Measurements from ENCODE around the gene RIOX2.

The RIOX2 gene

DNA sequence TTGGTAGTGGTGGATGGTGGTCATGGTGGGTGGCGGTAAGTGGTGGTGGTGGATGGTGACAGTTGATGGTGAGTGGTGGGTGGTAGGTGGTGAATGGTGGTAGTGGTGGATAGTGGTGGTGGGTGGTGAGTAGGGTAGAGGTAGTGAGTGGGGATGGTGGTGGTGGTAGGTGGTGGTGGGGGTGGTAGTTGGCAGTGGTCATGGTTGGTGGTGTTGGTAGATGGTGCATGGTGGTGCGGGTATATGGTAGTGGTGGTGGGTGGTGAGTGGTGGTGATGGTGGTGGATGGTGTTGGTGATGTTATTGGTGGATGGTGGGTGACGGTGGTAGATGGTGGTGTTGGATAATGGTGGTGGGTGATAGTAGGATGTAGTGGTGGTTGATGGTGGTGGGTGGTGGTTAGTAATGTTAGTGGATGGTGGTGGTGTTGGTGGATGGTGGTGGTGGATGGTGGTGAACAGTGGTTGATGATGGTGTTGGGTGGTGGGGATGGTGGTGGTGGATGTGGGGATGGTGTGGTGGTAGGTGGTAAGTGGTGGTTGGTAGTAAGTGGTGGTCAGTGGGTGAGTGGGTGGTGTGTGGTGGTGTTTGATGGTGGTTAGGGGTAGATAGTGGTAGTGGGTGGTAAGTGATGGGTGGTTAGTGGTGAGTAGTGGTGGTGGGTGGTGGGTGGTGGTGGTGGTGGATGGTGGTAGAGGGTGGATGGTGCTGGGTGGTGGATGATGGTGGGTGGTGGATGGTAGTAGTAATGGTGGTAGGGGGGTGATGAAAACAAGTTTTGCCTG lies 16.7 kb upstream of the RIOX2 start:
- no peak for DNase-seq

DNA sequence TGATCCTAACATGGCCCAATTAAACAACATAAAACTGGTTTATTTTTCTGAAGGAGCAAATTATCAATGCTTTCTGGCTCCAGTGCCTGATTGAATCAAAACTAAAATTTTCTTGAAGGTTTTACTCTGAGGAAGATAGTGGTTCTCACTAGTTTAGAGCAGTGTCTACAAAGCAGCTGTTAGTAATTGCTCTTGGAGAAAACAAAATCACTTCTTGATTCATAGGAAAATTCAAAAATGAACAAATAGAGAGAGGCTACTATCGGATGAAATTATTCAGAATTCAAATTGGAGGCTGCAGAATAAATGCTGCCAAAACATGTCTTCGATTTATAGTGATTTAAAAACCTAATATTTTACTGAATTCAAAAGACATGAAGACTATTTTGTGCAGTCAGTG lies 15.1 kb upstream of the RIOX2 start:
- DNase-seq = no peak

DNA sequence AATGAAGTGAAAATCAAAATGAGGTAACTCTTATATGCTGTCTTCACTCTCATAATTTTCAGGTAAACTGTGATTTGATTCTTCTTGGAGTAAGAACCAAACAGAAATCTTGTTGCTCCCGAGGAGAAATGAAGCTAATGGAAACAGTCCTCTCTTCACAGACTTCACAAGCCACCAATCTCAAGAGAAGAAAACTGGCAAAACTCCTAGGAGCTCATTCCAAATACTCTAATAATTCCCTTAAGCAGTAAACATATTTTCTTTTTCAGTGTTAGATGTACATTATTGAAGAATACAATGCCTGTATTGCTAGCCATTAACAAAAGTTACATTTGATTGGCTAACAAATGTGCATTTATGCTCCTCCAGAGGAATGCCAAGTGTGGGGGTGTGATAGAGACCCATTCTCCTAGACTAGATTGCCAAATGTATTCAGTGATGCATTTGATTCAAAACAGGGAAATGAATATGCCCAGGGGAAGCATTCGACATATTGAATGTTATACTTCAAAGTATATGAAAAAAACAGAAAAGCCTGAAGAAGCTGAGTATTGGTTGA lies 11.8 kb upstream of the RIOX2 start:
- no peak for DNase-seq

DNA sequence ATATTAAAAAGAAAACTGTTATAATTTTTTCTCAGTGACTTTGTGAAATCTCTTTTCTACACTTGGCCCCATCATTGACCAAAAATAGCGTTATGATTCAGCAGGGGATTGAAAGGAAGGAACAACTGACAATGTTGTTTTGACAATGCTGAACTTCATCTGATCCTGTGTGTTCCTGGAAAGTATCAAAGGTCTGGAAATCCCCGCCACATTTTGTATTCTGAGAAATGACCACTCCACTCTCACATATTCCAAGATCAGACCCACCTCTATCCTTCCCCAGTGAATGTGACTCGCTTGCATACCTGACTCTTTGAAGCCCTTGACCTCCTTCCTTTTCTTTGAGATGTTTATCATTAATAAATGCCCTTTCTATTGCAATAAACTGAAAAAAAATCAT lies 9.7 kb upstream of the RIOX2 start:
- no peak for DNase-seq

DNA sequence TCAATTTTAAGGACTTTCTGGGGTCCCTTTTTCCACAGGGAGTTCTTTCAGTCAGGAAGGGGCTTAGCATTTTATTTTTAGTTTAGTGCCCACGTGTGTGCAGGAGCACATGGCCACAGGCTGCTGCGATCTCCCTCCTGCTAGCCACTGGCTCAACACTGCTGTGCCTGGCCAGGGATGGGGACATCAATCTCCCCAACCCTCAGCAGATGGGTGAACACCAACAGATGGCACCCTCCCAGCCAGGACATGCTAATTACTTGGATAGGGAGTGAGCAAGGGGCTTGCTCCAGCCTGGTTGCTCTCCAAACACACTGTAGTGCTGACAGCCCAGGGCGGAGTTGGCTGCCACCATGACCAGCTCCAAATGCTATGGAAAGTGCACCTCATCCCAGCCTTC lies 7.4 kb upstream of the RIOX2 start:
- no peak for DNase-seq

DNA sequence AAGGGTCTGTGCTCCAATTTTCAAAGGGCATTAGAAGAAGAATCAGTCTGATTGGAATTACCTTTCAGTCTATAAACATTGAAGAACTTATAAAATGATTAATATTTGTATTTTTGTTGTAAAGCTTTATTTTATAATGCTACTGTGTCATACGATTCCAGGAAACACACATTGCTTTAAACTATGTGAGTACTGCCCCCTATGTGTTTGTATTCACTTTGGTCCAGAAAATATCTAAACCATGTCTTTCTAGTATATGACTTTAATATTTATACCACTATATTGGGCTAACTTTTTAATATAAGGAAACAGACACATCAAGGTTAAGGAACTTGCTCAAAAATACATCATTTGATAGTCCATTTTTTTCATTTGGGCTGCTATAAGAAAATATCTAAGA lies 3.2 kb upstream of the RIOX2 start:
- no peak for DNase-seq

DNA sequence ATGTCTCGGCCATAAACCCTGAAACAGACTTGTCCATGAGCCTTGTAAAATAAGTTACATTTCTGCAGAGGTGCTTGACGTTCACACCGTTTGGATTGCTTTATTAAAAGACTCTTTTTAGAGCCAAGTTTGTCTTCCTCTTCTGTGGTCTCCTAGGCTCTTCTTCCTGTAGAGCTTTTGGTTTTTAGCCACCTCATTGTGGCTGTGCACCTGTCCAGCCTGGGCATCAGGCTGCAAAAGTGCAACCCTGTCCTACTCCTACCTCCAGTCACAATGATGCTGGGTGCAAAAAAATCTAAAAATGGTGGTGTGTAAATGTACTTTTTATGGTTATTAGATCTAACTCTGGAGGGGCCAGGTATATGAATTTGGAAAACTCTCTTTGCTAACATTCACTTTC lies 2.8 kb upstream of the RIOX2 start:
- DNase-seq = peak; percentile 15

DNA sequence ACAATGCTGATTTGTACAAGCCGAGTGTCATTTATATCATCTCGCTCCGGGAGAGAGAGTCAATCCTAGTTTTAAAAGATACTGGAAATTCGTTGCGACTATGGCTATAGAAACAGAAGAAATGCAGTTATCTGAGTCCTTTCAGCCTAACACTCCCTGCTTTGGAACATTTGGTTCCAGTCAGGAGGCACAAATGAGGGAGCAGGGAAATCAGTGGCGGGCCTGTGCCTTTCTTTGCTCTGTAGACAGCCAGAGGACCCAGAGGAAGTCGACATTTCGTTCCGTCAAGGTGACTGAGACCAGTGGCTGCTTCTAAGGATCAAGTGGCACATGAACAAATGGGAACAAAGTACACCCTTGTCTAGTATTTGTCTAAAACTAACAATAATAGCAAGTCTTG lies 745 bp upstream of the RIOX2 start:
- DNase-seq = no peak

DNA sequence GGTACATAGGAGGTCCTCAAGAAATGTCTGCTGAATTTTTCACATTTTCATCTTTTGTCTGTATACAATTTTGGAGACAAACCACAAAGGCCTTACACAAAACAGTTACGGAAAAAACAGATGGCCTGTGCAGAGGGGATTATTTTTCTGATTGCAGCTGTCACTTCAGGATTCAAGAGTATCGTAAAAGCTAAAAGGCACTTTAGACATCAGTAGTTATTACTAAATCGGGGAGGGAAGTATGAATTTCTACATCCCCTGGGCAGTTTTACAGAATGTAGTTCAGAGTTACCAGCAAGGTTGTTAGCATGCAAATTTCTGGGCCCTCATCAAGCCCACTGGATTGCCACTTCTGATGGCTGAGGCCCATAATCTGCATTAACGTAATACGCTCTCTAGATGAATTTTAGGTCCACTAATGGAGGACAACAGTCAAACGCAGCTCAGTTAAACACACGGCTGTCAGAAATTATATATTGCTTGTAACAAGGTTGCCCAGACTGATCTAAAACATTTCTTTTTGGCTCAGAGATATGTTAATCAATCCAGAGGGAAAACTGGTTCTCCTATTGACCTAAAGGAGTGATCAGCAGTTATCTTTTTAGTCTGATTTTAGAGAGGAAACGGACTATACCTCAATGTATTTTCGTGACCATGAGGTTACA lies 1.1 kb downstream of the RIOX2 start:
- no peak for DNase-seq

DNA sequence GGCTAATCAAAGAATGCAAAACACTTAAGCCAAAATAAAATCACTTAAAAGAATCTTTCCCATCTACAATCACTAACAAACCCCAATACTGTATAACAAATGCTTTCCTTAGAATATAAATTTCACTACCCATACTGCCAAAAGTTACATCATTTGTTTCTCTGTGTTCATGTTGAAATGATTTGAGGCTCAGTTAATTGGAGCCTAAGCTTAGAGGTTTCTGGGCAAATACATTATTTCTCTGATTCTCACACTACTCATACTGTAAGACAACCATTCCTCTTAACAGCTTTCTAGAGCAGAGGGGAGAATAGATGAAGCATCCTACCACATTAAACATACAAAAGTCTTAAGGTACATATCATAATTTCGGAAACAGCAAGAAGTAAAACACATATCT lies 2.1 kb downstream of the RIOX2 start:
- DNase-seq = no peak

DNA sequence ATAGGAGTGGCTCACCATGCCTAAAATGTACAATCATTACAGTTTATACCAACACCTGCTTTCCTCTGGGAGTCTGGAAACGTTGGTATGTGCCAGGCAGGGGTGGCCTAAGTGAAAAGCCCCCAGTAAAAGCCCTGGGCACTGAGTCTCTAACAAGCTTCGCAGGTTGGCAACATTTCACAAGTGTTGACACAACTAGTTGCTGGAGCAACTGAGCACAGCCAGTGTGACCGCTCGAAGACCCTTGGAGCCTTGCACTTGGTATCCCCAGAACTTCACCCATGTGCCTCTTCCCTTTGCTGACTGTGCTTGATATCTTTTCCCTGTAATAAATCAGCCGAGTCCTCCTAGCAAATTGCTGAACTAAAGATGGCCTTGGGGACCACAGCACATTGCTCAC lies 2.7 kb downstream of the RIOX2 start:
- no peak for DNase-seq

DNA sequence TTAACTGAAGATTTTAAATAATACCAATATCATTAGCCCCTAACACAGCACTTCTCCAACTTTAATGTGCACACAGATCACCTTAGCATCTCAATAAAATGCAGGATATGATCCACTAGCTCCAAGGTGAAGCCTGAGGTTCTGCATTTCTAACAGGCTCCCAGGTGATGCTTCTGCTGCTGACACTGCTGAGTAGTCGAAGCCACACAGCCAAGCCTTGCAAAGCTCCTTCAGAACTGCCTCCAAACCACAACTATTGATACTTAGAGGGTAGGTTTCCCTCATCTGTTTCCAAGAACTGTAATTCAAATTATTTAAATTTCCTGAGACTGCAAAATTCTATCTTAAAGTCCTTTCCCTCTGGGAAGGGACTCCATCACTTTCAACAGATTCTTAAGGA lies 3.9 kb downstream of the RIOX2 start:
- no peak for DNase-seq

DNA sequence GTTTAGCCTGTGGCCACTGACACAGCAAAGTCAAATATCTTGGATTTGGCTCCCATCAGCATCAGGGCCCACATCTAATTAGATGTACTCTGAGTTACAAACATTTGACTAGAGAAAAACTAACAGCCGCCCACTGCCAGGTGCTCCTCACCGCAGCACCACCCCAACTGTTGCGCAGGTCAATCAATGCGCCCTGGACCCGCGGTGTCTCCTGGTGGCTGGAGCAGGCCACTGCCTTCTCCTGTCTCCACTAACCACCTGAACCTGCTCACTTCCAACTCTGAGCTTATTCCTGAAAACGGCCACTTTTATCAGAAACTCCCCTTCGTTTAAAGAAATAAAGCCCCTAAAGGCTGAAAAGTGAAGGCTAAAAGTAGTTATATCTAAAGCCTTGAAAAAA lies 4.3 kb downstream of the RIOX2 start:
- no peak for DNase-seq

DNA sequence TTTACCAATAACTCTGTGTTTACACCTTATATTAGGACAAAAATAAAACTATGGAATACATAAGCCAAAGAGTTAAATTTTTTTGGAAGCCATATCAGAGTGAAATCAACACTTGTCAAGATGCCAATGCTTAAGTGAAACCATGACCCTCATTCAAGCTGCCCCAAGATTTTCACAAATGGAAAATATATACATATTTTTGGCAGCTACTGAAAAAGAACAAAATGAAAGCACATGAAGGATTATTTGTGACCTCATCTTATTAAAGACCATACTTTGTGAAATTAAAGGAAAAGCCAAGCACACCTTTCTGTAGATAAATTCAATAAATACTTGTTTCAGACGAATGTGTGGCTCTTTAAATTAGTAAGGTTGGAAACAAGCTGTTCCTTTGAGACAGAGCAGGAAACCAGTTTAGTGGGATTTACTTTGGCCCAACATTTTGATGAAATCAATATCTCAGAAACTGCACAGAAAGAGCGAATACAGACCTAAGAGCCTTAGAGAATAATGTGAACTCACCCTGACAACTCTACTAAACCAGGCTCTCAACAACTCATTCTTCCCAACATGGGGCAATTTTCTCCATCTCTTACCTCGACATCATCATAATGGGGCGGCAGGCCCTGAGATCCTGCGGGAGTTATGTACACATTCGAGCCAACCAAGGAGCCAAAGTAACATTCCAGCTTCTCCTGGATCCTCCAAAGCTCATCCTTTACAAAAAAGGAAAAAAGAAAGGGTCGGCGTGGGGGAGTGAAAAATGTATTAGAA lies 11.1 kb downstream of the RIOX2 start:
- DNase-seq = no peak

DNA sequence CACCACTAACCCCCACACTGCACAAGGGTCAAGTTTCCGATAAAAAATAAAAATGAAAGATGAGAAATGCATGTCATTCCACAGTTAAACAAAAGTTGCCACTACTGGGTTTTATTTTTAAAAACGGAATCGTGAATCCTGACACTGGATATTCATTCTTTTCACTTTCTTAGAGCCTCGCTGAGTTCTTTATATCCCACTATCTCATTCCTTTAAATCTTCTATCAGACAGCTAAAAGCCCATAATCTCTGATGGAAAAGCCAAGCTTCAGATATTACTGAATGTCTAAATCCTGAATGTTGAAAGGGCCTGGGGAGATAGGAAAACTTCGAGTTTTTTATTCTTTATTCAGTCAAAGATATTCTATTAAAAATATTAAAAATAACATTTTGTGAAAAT lies 11.7 kb downstream of the RIOX2 start:
- no peak for DNase-seq

DNA sequence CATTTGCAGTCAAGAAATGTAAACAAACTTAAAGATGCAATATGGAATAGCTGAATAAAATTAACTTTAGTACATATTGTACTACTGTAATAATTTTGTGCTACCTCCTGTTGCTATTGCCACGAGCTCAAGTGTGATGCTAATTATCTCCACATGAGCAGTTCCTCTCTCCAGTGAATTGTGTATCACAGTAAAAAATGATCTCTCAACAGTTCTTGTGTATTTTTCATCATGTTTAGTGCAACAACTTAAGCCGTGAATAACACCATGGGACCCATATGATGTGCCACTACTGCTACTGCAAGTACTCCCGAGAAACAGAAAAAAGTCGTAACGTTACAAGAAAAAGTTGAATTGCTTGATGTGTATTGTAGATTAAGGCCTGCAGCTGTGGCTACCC lies 12.4 kb downstream of the RIOX2 start:
- DNase-seq = no peak

DNA sequence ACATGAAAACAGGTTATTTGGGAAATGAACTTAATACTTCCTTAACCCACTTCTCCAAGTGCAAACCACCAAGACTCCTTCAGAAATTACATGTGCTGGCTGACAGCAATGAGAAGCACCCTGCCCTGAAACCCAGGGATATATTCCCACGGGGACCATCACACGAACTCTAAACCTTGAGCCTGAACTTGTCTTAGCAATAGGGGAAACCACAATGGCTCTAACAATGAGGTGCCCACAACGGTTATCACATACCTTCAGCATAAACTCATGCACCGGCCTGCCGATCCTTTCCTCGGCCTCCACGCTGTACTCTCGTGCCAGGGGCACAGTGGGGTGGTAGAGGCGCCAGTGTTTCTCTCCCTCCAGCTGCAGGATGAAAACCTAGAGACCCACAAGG lies 13.4 kb downstream of the RIOX2 start:
- DNase-seq = no peak

DNA sequence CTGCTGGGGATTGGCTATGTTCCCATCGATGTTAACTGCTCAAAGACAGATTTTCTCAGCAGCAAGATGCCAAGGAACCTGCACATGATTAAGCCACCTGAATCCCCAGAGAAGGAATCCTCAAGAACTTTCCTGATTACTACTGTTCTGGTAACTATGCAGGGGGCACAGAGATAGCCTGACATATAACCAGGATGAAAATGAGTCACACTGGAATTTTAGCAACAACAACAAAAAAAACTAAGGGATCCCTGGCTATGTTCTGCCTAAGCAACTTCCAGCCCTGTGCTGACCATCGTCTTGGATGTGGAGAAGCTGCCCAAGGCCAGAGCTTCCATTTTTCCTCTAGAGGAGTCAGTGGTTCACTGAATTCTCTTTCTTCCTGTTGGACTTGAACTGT lies 13.8 kb downstream of the RIOX2 start:
- DNase-seq = no peak

DNA sequence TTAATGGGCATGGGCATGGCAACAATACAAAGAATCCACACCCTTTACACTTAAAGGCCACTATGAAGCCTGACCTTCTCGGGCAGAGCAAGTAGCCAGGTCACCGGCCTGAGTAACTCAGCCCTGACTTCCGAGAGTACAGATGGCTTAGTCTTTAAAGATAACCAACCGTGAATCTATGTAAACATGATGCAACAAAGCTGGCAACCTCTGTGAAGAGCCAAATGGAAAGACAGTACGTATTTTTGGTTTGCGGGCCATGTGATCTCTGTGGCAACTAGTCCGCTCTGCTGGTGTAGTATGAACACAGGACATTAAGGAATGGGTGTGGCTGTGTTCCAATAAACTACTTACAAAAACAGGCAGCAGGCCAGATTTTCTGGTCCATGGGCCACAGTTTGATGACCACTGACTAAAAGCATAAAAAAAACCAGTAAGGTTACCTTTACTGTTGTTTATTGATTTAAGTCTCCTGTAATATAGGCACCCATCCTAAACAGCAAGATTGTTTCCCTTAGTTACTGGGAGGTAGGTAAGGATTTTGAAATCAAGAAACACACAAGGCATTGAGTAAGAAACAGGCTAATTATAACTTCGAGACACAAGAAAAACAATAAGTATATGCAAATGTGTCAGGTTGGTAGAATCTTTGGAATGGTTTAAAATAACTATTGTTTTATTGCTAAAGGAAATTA lies 14.5 kb downstream of the RIOX2 start:
- no peak for DNase-seq

DNA sequence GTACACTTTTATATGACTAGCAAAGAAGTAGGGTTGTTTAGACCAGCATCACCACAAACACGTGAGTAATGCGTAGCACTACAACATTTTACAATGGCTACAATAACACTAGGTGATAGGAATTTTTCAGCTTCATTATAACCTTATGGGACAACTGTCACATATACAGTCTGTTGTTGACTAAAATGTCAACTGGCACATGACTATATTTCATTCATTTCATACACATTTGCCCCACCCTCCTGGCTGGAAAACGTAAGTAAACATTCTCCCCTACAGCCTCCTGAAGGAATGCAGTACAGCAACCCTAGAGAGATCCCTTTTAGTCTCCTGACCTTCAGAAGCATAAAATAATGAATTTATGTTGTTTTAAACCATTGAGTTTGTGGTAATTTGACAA lies 16.2 kb downstream of the RIOX2 start:
- no peak for DNase-seq

DNA sequence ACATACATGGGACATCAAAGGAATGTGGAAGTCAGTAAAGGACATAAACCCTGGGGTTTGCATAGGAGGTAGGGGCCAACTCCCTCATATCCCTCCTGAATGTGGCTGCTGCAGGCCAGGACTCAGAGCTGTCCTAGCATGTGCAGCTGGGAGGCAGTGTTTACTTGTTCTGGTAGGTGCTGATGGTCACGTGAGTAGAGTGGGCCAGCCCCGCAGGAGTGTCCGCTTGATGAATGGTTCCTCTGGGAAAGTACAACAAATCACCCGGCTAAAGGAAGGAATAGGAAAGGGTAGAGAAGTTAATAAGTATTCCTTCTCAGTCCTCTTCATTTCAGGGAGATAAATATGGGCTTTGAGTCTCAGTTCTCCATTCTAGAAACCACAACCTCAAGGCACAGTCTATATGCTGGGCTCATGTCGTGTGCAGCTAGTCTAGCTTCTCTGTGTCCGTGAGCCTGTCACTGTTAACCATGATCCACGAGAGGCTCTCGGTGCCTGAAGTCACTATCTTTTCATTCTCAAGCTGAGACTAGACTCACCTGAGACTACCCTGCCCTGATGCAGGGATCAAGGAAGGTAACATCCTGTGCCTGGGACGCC lies 17.9 kb downstream of the RIOX2 start:
- no peak for DNase-seq

DNA sequence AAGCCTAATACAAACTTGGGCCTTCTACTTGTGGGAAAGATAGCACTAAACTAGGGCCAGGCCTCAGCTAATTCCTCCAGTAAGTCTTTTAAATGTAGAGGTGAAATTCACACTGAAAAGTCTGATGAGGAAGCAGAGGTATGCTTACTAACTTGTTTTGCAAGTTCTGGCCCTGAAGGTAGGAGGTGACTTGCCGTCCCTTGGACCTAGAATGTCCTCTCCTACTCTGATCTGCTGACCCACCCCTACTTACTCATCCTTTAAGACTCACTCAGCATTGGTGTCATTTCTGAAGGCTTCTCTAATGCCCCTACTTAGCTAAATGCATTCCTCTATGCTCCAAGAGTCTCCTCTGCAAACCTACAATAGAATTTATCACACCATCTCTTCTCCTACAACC lies 19.4 kb downstream of the RIOX2 start:
- no peak for DNase-seq

DNA sequence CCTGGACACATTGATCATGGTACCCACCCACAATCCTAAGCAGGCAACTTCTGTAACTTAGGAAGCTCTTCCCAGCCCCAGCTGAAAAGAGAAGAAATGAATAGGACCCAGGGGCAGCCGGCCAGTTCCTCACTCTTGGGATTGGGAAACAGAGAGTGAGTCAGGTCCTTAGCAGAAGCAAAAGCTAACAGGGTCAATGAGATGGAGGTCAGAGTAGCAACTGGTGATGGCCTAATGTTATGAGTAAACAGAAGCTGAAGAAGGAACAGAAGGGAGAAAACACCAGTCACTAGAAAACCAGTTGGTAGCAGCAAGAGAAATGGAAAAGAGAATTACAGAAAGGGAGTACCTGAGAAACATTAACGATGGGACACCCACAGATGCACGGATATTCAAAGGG lies 20.0 kb downstream of the RIOX2 start:
- no peak for DNase-seq

All from KG1 (cell line).